ENCODE measurements around the gene FYN. TPM values are rescaled to one million over a fixed set of nuclear protein-coding genes. Genes with fewer than 3 reads are reported as not detected.
"Not testable (repeated sequence)": the region's sequence is repeated elsewhere in the genome, so short reads cannot be mapped to it uniquely, and the experiment has no call there.

The FYN gene
- polyA plus RNA-seq, 4 donors: 17.9 to 33.8 (median 24.8) TPM

DNA sequence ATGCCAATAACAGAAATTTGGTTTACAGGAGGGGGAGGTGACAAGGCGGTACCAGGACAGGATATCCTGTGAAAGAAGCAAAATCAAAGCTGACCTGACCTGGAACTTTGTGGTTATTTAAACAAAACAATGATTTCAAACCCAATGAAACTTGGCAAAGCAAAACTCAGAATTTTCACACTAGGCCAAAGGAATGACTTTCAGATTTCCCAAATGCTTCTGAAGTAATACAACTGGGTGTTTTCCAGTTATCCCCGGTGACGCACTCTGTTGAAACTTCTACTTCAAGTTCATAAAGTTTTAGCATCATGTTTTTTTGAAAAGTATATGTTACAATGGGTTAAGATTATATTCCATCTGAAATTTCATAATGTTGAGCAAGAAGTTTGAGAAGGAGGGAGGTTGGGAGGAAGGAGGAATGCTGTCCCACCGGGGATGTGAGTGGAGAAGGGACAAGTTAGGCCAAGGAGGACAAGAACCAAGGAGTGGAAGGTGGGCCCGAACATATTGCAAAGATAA, 189.4 kb downstream of the FYN start:
- Histone ChIP-seq H3K27me3 (ENCODE audit: control insufficient read depth in 3 of 3, insufficient read depth in 3 of 3, low read length in 3 of 3) (no peaks in the 10 kb centered on the region), H3K27ac (ENCODE audit: low read depth in 1 of 3, low read length in 2 of 3) (peak overlapping the region in 2 of 3 donors; percentile 40 to 85), H3K9me3 (ENCODE audit: control insufficient read depth in 2 of 2, insufficient read depth in 1 of 2, low read depth in 1 of 2, low read length in 1 of 2) (no peaks in the 10 kb centered on the region), H3K4me3 (ENCODE audit: low read depth in 1 of 3, low read length in 3 of 3) (no peak overlapping the region), H3K4me1 (ENCODE audit: control insufficient read depth in 3 of 3, insufficient read depth in 2 of 3, low read depth in 1 of 3, low read length in 2 of 3) (peaks cover 3 to 39% (median 21%) of the 10 kb centered on the region in 3 donors), H3K36me3 (ENCODE audit: control insufficient read depth in 3 of 3, insufficient read depth in 2 of 3, low read depth in 1 of 3, low read length in 3 of 3) (peaks cover 0 to 14% (median 0%) of the 10 kb centered on the region in 3 donors)
- WGBS, 3 donors: 51 to 68% (median 56%) methylated on average over 5 of the region's 5 CpGs
- FAIRE-seq: no peak
- no peak for DNase-seq

DNA sequence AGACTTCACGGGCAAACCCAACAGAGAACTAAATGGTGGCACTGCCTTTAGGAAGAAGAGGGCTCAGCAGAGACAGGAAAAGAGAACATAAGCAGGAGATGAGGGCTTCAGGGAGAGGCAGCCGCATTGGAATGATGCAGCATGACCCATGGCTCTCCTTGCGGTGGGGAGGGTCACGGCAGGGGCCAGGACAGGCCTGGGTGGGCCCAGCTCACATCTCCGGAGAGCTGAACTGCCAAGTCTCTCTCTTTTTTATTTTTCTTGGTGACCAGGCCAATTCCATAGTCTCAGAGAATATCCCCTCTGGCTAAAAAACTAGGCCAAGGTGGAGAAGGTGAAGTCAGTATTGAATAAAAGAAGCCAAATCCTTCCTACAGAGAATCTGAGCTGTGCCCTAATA, 190.1 kb downstream of the FYN start:
- Histone ChIP-seq H3K27me3 (ENCODE audit: control insufficient read depth in 3 of 3, insufficient read depth in 3 of 3, low read length in 3 of 3) (no peaks in the 10 kb centered on the region), H3K4me1 (ENCODE audit: control insufficient read depth in 3 of 3, insufficient read depth in 2 of 3, low read depth in 1 of 3, low read length in 2 of 3) (peaks cover 8 to 44% (median 17%) of the 10 kb centered on the region in 3 donors), H3K9me3 (ENCODE audit: control insufficient read depth in 2 of 2, insufficient read depth in 1 of 2, low read depth in 1 of 2, low read length in 1 of 2) (no peaks in the 10 kb centered on the region), H3K4me3 (ENCODE audit: low read depth in 1 of 3, low read length in 3 of 3) (no peak overlapping the region), H3K36me3 (ENCODE audit: control insufficient read depth in 3 of 3, insufficient read depth in 2 of 3, low read depth in 1 of 3, low read length in 3 of 3) (peaks cover 0 to 10% (median 0%) of the 10 kb centered on the region in 3 donors), H3K27ac (ENCODE audit: low read depth in 1 of 3, low read length in 2 of 3) (peak overlapping the region in 1 of 3 donors; percentile 58)
- 80 to 96% (median 92%) methylated on average over 5 of the region's 5 CpGs for WGBS, 3 donors
- FAIRE-seq: no peak
- DNase-seq: no peak

DNA sequence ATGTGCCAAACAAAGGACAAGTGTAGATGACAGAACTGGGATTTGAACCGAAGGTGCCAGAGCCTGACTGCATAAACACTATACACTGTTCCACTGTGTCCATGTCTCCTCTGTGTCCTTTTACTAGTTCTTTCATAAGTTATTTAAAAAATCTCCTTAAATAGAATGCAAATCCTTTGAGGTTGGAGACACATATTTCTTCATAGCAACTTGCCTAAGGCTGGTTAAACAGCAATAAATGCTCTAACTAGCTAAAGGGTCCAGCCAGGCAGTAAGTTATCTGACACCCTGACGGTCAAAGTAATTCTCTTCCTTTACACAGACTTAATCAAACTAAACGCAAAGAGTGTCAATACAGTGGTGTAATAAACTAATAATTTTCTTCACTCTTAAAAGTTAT, 191.4 kb downstream of the FYN start:
- 45 to 79% (median 58%) methylated on average over 3 of the region's 3 CpGs for WGBS, 3 donors
- H3K27ac ChIP-seq (ENCODE audit: low read depth in 1 of 3, low read length in 2 of 3): no peak overlapping the region
- peaks cover 0 to 10% (median 0%) of the 10 kb centered on the region in 3 donors for H3K36me3 ChIP-seq (ENCODE audit: control insufficient read depth in 3 of 3, insufficient read depth in 2 of 3, low read depth in 1 of 3, low read length in 3 of 3)
- DNase-seq (peak in 1 of 2 donors; percentile 16), FAIRE-seq (no peak)
- H3K4me1 ChIP-seq (ENCODE audit: control insufficient read depth in 3 of 3, insufficient read depth in 2 of 3, low read depth in 1 of 3, low read length in 2 of 3): peaks cover 10 to 47% (median 16%) of the 10 kb centered on the region in 3 donors
- no peaks in the 10 kb centered on the region for H3K9me3 ChIP-seq (ENCODE audit: control insufficient read depth in 2 of 2, insufficient read depth in 1 of 2, low read depth in 1 of 2, low read length in 1 of 2)
- no peaks in the 10 kb centered on the region for H3K27me3 ChIP-seq (ENCODE audit: control insufficient read depth in 3 of 3, insufficient read depth in 3 of 3, low read length in 3 of 3)
- H3K4me3 ChIP-seq (ENCODE audit: low read depth in 1 of 3, low read length in 3 of 3): no peak overlapping the region

DNA sequence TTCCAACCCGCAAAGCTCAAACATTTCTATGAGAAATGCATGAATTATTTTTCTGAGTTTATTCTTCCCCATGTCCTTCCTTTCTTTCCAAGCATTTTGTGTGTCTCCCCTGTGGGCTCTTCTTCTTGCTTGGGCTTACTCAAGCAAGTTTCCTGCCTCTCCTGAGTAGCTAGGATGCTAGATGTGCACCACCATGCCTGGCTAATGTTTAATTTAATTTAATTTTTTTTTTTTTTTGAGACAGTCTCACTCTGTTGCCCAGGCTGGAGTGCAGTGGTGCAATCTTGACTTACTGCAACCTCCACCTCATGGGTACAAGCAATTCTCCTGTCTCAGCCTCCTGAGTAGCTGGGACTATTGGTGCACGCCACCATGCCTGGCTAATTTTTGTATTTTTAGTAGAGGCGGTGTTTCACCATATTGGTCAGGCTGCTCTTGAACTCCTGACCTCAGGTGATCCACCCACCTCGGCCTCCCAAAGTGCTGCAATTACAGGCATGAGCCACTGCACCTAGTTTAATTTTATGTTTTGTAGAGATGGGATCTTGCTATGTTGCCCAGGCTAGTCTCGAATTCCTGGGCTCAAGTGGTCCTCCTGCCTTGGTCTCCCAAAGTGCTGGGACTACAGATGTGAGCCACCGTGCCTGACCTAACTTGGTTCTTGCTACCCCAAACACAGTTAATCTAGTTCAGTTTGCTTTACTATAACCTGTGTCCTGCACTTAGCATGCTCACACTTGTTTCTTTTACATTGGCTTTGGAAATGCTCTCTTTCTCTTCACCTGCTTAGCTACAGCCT, 192.2 kb downstream of the FYN start:
- H3K36me3 ChIP-seq (ENCODE audit: control insufficient read depth in 3 of 3, insufficient read depth in 2 of 3, low read depth in 1 of 3, low read length in 3 of 3): peaks cover 0 to 10% (median 0%) of the 10 kb centered on the region in 3 donors
- not testable (repeated sequence) for DNase-seq; H3K27me3 ChIP-seq (ENCODE audit: control insufficient read depth in 3 of 3, insufficient read depth in 3 of 3, low read length in 3 of 3); FAIRE-seq; H3K27ac ChIP-seq (ENCODE audit: low read depth in 1 of 3, low read length in 2 of 3); H3K4me3 ChIP-seq (ENCODE audit: low read depth in 1 of 3, low read length in 3 of 3); H3K9me3 ChIP-seq (ENCODE audit: control insufficient read depth in 2 of 2, insufficient read depth in 1 of 2, low read depth in 1 of 2, low read length in 1 of 2)
- WGBS, 3 donors: 93 to 97% (median 94%) methylated on average over 6 of the region's 6 CpGs
- peaks cover 8 to 42% (median 16%) of the 10 kb centered on the region in 3 donors for H3K4me1 ChIP-seq (ENCODE audit: control insufficient read depth in 3 of 3, insufficient read depth in 2 of 3, low read depth in 1 of 3, low read length in 2 of 3)

DNA sequence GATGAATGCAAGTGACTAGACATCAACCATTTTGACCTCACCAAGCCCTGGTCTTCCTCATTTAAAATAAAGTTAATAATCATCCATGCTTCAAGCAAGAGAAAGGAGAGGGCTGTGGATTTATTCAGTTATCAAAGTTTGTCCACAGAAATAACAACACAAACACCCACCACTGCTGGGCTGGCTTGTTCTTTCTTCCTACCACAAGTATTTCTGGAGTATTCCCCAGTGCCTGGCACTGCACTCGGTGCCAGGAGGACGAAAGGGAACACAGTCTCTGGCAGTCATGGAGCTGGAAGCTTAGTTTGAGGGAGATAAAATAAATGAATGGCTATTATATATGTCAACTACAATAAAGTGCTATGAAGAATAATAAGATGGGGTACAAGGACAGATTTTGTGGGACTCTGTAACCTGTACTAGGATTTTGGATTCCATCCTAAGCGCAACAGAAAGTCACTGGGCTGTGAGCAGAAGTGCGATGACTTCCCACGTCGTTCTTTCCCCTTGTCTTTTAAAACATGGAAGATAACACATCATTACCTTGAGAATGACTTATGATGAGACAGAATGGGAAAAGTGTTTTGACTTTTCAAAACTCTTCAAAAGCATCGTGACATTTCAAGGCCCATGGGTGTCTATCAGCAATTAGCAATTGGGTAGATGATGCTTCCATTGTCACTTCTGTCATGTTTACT, 193.1 kb downstream of the FYN start:
- H3K27me3 ChIP-seq (ENCODE audit: control insufficient read depth in 3 of 3, insufficient read depth in 3 of 3, low read length in 3 of 3): no peaks in the 10 kb centered on the region
- DNase-seq: no peak
- FAIRE-seq: no peak
- peaks cover 0 to 8% (median 0%) of the 10 kb centered on the region in 3 donors for H3K36me3 ChIP-seq (ENCODE audit: control insufficient read depth in 3 of 3, insufficient read depth in 2 of 3, low read depth in 1 of 3, low read length in 3 of 3)
- no peaks in the 10 kb centered on the region for H3K9me3 ChIP-seq (ENCODE audit: control insufficient read depth in 2 of 2, insufficient read depth in 1 of 2, low read depth in 1 of 2, low read length in 1 of 2)
- 91 to 94% (median 92%) methylated on average over 7 of the region's 7 CpGs for WGBS, 3 donors
- no peak overlapping the region for H3K27ac ChIP-seq (ENCODE audit: low read depth in 1 of 3, low read length in 2 of 3)
- H3K4me3 ChIP-seq (ENCODE audit: low read depth in 1 of 3, low read length in 3 of 3): no peak overlapping the region
- H3K4me1 ChIP-seq (ENCODE audit: control insufficient read depth in 3 of 3, insufficient read depth in 2 of 3, low read depth in 1 of 3, low read length in 2 of 3): peaks cover 8 to 46% (median 13%) of the 10 kb centered on the region in 3 donors

DNA sequence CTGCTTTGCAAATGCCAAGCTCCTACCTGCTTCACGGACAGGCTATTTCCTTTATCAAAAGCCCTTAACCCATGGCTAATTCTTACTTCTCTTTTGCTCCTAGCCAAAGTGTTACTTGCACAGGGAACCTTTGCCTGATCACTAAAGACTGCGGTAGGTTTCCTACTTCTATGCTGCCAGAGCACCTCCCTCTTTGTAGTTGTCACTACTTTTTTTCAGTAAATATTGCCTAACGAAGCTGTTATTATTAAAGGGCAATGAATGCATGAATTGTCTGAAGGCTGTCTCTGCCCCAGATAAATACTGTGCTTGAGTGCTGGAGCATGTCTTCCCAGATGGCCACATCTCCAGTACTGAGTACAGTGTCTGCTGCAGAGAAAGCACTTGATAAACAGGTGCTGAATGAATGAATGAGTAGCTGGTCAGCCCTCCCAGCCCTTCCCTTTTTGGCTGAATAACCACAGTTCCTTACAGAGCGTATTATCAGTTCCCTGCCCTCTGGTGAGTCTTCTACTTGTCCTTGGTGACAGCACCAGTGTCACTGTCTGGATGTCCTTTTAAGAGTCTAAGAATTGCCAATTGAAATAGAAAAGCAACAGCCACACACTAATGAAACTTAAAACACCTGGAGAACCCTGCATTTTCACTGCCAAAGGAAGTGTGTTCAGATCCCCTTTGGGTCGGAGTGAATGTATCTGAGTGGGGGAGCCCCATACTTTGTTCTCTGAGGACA, 194.0 kb downstream of the FYN start:
- DNase-seq: no peak
- FAIRE-seq: no peak
- peaks cover 7 to 55% (median 10%) of the 10 kb centered on the region in 3 donors for H3K4me1 ChIP-seq (ENCODE audit: control insufficient read depth in 3 of 3, insufficient read depth in 2 of 3, low read depth in 1 of 3, low read length in 2 of 3)

DNA sequence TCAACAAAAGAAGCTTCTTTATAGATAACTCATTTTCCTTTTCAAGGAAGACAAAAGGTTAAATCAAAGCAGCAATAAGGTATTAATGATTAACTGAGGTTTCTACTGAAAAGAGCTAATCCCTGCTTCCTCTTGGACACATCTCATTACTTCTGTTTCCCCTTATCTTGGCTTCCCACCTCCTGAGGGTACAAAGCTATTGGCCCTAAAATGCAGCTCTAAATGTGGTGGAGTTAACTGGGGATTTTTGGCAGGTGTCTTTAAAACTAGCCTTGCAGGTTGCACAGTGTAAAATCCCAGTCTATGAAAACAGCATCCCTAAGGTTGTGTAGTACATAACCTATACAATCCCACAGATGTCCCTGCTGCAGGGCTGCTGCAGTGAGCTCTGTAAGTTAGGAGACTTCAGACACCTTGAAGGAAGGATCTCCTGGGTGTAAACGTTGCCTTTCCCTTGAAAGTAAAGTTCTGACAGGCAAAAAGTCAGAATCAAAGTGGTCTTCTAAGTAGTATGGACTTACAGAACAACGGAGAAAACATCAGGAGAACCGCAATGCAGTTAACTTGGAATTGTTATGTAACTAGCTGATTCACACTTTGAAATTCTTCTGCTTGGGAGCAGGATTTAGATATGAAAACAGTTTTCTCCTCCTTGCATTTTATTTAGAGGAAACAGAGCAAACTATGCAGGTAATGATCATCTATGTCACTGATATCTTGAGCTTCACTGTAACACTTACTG, 195.8 kb downstream of the FYN start:
- Histone ChIP-seq H3K4me3 (ENCODE audit: low read depth in 1 of 3, low read length in 3 of 3) (peak overlapping the region in 1 of 3 donors; percentile 20), H3K27ac (ENCODE audit: low read depth in 1 of 3, low read length in 2 of 3) (peak overlapping the region in 2 of 3 donors; percentile 60 to 61), H3K9me3 (ENCODE audit: control insufficient read depth in 2 of 2, insufficient read depth in 1 of 2, low read depth in 1 of 2, low read length in 1 of 2) (no peaks in the 10 kb centered on the region), H3K36me3 (ENCODE audit: control insufficient read depth in 3 of 3, insufficient read depth in 2 of 3, low read depth in 1 of 3, low read length in 3 of 3) (peaks cover 0 to 18% (median 0%) of the 10 kb centered on the region in 3 donors), H3K27me3 (ENCODE audit: control insufficient read depth in 3 of 3, insufficient read depth in 3 of 3, low read length in 3 of 3) (no peaks in the 10 kb centered on the region), H3K4me1 (ENCODE audit: control insufficient read depth in 3 of 3, insufficient read depth in 2 of 3, low read depth in 1 of 3, low read length in 2 of 3) (peaks cover 3 to 62% (median 10%) of the 10 kb centered on the region in 3 donors)
- FAIRE-seq: no peak
- DNase-seq: peak; percentile 72 to 75
- WGBS, 3 donors: 16 to 45% (median 37%) methylated on average over 3 of the region's 3 CpGs

More for the DNA sequence above, 194.0 kb downstream of the FYN start:
- Histone ChIP-seq H3K4me3 (ENCODE audit: low read depth in 1 of 3, low read length in 3 of 3) (no peak overlapping the region), H3K27ac (ENCODE audit: low read depth in 1 of 3, low read length in 2 of 3) (no peak overlapping the region), H3K27me3 (ENCODE audit: control insufficient read depth in 3 of 3, insufficient read depth in 3 of 3, low read length in 3 of 3) (no peaks in the 10 kb centered on the region), H3K36me3 (ENCODE audit: control insufficient read depth in 3 of 3, insufficient read depth in 2 of 3, low read depth in 1 of 3, low read length in 3 of 3) (peaks cover 0 to 9% (median 0%) of the 10 kb centered on the region in 3 donors), H3K9me3 (ENCODE audit: control insufficient read depth in 2 of 2, insufficient read depth in 1 of 2, low read depth in 1 of 2, low read length in 1 of 2) (no peaks in the 10 kb centered on the region)
- WGBS, 3 donors: 50 to 71% (median 53%) methylated on average over 5 of the region's 5 CpGs
